CD8-positive, alpha-beta memory T cell (primary cell): ENCODE measurements around the gene RASA3. TPM values are rescaled to one million over a fixed set of nuclear protein-coding genes. Genes with fewer than 3 reads are reported as not detected.
"Not testable (repeated sequence)": the region's sequence is repeated elsewhere in the genome, so short reads cannot be mapped to it uniquely, and the experiment has no call there.

Experiments used
- CTCF ChIA-PET: fragments of 350-600 bp; sonication (Branson Sonifier 250); formaldehyde crosslinking; loops from one replicate; lab custom pipeline; 2021; ENCODE audit warnings: antibody characterized with exemption; lab: Charles Lee
- POLR2A ChIA-PET: fragments of 350-600 bp; sonication (Branson Sonifier 250); formaldehyde crosslinking; loops from one replicate; lab custom pipeline; 2021; ENCODE audit warnings: antibody characterized with exemption; lab: Charles Lee
- DNase-seq, 5 donors: peaks; one replicate each; pipeline versions ENCODE4 v3.0.0 to v3.0.0-alpha.2; 2020 to 2022; ENCODE audit warnings: mixed read lengths in 1 of 5
- H3K27ac ChIP-seq: one replicate; pipeline ENCODE4 v1.7.0; 2013; ENCODE audit warnings: low read depth, mild to moderate bottlenecking, low read length, moderate library complexity
- H3K27me3 ChIP-seq: 2 replicates; pipeline ENCODE4 v1.7.0; 2013; ENCODE audit warnings: low read length, mild to moderate bottlenecking; ENCODE audit not compliant: insufficient read depth, poor library complexity, severe bottlenecking
- H3K36me3 ChIP-seq: 2 replicates; pipeline ENCODE4 v1.7.0; 2013; ENCODE audit warnings: mild to moderate bottlenecking, low read length, moderate library complexity; ENCODE audit not compliant: insufficient read depth
- H3K4me1 ChIP-seq: 2 replicates; pipeline ENCODE4 v1.7.0; 2013; ENCODE audit warnings: mild to moderate bottlenecking, low read length, moderate library complexity; ENCODE audit not compliant: insufficient read depth
- H3K4me3 ChIP-seq: 2 replicates; pipeline ENCODE4 v1.7.0; 2013; ENCODE audit warnings: mild to moderate bottlenecking, low read length
- H3K9me3 ChIP-seq: 2 replicates; pipeline ENCODE4 v1.7.0; 2013; ENCODE audit warnings: mild to moderate bottlenecking, low read length
- H3K27ac Mint-ChIP-seq, 8 donors: one replicate each; pipeline ENCODE4 v1.8.0; 2020 to 2021; ENCODE audit warnings: mixed read lengths in 8 of 8, mild to moderate bottlenecking in 6 of 8, inconsistent platforms in 3 of 8, moderate library complexity in 3 of 8
- H3K27me3 Mint-ChIP-seq, 2 donors: one replicate each; pipeline ENCODE4 v1.8.0; 2020 to 2021; ENCODE audit warnings: mixed read lengths in 2 of 2, mild to moderate bottlenecking in 1 of 2, moderate library complexity in 1 of 2
- H3K36me3 Mint-ChIP-seq, 3 donors: one replicate each; pipeline ENCODE4 v1.8.0; 2020 to 2021; ENCODE audit warnings: mixed read lengths in 3 of 3, inconsistent platforms in 1 of 3, mild to moderate bottlenecking in 1 of 3
- H3K4me1 Mint-ChIP-seq, 3 donors: one replicate each; pipeline ENCODE4 v1.8.0; 2020 to 2021; ENCODE audit warnings: mixed read lengths in 3 of 3, inconsistent platforms in 1 of 3, mild to moderate bottlenecking in 1 of 3
- H3K4me3 Mint-ChIP-seq, 7 donors: one replicate each; pipeline ENCODE4 v1.8.0; 2020 to 2021; ENCODE audit warnings: mixed read lengths in 7 of 7, mild to moderate bottlenecking in 6 of 7, moderate library complexity in 4 of 7, inconsistent platforms in 2 of 7
- H3K9me3 Mint-ChIP-seq, 5 donors: one replicate each; pipeline ENCODE4 v1.8.0; 2020 to 2022; ENCODE audit warnings: mixed read lengths in 5 of 5, mild to moderate bottlenecking in 3 of 5, moderate library complexity in 2 of 5, inconsistent platforms in 1 of 5
- polyA plus RNA-seq: library from polyadenylated mRNA; unstranded; fragments of 300-500 nt; fragmentation: Illumina TruSeq; gene quantifications from one replicate; pipeline ENCODE4 v1.2.3, GENCODE V29; 2021
- total RNA-seq, 2 experiments: library from RNA; stranded (reverse); gene quantifications; one replicate each; pipeline ENCODE4 v1.2.3, GENCODE V29; 2021

RASA3 gene
- total and polyA plus RNA-seq, 3 experiments from 2014 or later, result 26.4 to 123 (median 27.1) TPM

GRCh38 chr13:114118511-114119123 lies 13.8 kb downstream of the RASA3 start:
- Mint-ChIP-seq H3K36me3 (peaks cover 4 to 59% (median 13%) of the 10 kb centered on the region in 3 donors), H3K27me3 (peaks cover 0 to 6% of the 10 kb centered on the region in 2 donors), H3K9me3 (no peaks in the 10 kb centered on the region), H3K4me1 (peaks cover 61 to 84% (median 72%) of the 10 kb centered on the region in 3 donors), H3K4me3 (peak overlapping the region; percentile 17 to 87 (median 63)), H3K27ac (peak overlapping the region; percentile 61 to 94 (median 82))
- peaks cover 36% of the 10 kb centered on the region for H3K36me3 ChIP-seq
- CTCF ChIA-PET, result interaction anchor here (0.9 kb wide), 2 partner anchors 8 to 302 kb away, joined by 3 read pairs; no protein-coding TSS in a partner anchor
- DNase-seq, result no peak
- peaks cover 78% of the 10 kb centered on the region for H3K4me1 ChIP-seq
- POLR2A ChIA-PET, result no interaction called here
- no peaks in the 10 kb centered on the region for H3K9me3 ChIP-seq
- H3K27ac ChIP-seq, result no peak overlapping the region
- H3K27me3 ChIP-seq, result no peaks in the 10 kb centered on the region
- no peak overlapping the region for H3K4me3 ChIP-seq

- peaks cover 37% of the 10 kb centered on the region for H3K36me3 ChIP-seq
- H3K27ac ChIP-seq, result no peak overlapping the region
- Mint-ChIP-seq H3K4me3 (peak overlapping the region; percentile 7 to 87 (median 38)), H3K27ac (peak overlapping the region; percentile 19 to 94 (median 82)), H3K36me3 (peaks cover 4 to 58% (median 16%) of the 10 kb centered on the region in 3 donors), H3K4me1 (peaks cover 60 to 82% (median 71%) of the 10 kb centered on the region in 3 donors), H3K9me3 (no peaks in the 10 kb centered on the region), H3K27me3 (peaks cover 0 to 9% of the 10 kb centered on the region in 2 donors)
- POLR2A ChIA-PET, result no interaction called here
- no peaks in the 10 kb centered on the region for H3K27me3 ChIP-seq
- no peak overlapping the region for H3K4me3 ChIP-seq
- H3K4me1 ChIP-seq, result peaks cover 76% of the 10 kb centered on the region
- CTCF ChIA-PET, result interaction anchor here (0.9 kb wide), 1 partner anchor 8 kb away, joined by 3 read pairs; no protein-coding TSS in a partner anchor
- DNase-seq, result no peak
- no peaks in the 10 kb centered on the region for H3K9me3 ChIP-seq
Measured at GRCh38 chr13:114118086-114118485, 14.3 kb downstream of the RASA3 start.

- peak overlapping the region in 3 of 7 donors; percentile 17 to 66 (median 40) for H3K4me3 Mint-ChIP-seq
- POLR2A ChIA-PET, H3K9me3 Mint-ChIP-seq, H3K4me3 ChIP-seq, CTCF ChIA-PET, H3K27me3 ChIP-seq, H3K27ac ChIP-seq, H3K9me3 ChIP-seq, H3K27me3 Mint-ChIP-seq: not testable (repeated sequence)
- DNase-seq, result peak in 1 of 5 donors; percentile 41
- peak overlapping the region in 5 of 8 donors; percentile 67 to 90 (median 84) for H3K27ac Mint-ChIP-seq
- peaks cover 60 to 80% (median 69%) of the 10 kb centered on the region in 3 donors for H3K4me1 Mint-ChIP-seq
- Histone ChIP-seq H3K36me3 (peaks cover 43% of the 10 kb centered on the region), H3K4me1 (peaks cover 76% of the 10 kb centered on the region)
- H3K36me3 Mint-ChIP-seq, result peaks cover 4 to 62% (median 17%) of the 10 kb centered on the region in 3 donors
Measured at GRCh38 chr13:114117341-114117874, 15.0 kb downstream of the RASA3 start.

GRCh38 chr13:114116734-114117133 lies 15.7 kb downstream of the RASA3 start:
- H3K36me3 ChIP-seq, result peaks cover 43% of the 10 kb centered on the region
- H3K36me3 Mint-ChIP-seq, result peaks cover 4 to 65% (median 17%) of the 10 kb centered on the region in 3 donors

GRCh38 chr13:114115796-114116195 lies 16.6 kb downstream of the RASA3 start:
- Histone ChIP-seq H3K4me1 (peaks cover 73% of the 10 kb centered on the region), H3K4me3 (no peak overlapping the region), H3K27ac (peak overlapping the region; percentile 24), H3K9me3 (no peaks in the 10 kb centered on the region), H3K27me3 (no peaks in the 10 kb centered on the region), H3K36me3 (peaks cover 43% of the 10 kb centered on the region)
- Mint-ChIP-seq H3K27ac (peak overlapping the region in 7 of 8 donors; percentile 52 to 95 (median 68)), H3K4me3 (peak overlapping the region in 4 of 7 donors; percentile 5 to 59 (median 32)), H3K27me3 (peaks cover 0 to 8% of the 10 kb centered on the region in 2 donors), H3K4me1 (peaks cover 58 to 75% (median 67%) of the 10 kb centered on the region in 3 donors), H3K36me3 (peaks cover 4 to 60% (median 16%) of the 10 kb centered on the region in 3 donors), H3K9me3 (no peaks in the 10 kb centered on the region)
- peak in 1 of 5 donors; percentile 42 for DNase-seq
- ChIA-PET CTCF (no interaction called here), POLR2A (no interaction called here)

More at GRCh38 chr13:114116734-114117133, 15.7 kb downstream of the RASA3 start:
- H3K27ac ChIP-seq, result no peak overlapping the region
- H3K27ac Mint-ChIP-seq, result peak overlapping the region in 3 of 8 donors; percentile 23 to 95 (median 78)
- H3K4me3 Mint-ChIP-seq, result no peak overlapping the region
- H3K9me3 ChIP-seq, result no peaks in the 10 kb centered on the region
- no peaks in the 10 kb centered on the region for H3K27me3 ChIP-seq
- no peak overlapping the region for H3K4me3 ChIP-seq
- peaks cover 0 to 9% of the 10 kb centered on the region in 2 donors for H3K27me3 Mint-ChIP-seq
- peaks cover 76% of the 10 kb centered on the region for H3K4me1 ChIP-seq
- DNase-seq, result peak in 1 of 5 donors; percentile 7
- POLR2A ChIA-PET, result no interaction called here
- CTCF ChIA-PET, result no interaction called here
- H3K9me3 Mint-ChIP-seq, result no peaks in the 10 kb centered on the region
- H3K4me1 Mint-ChIP-seq, result peaks cover 63 to 80% (median 73%) of the 10 kb centered on the region in 3 donors

- no peak overlapping the region for H3K27ac ChIP-seq
- peaks cover 0 to 6% of the 10 kb centered on the region in 2 donors for H3K27me3 Mint-ChIP-seq
- peak overlapping the region in 7 of 8 donors; percentile 52 to 95 (median 72) for H3K27ac Mint-ChIP-seq
Measured at GRCh38 chr13:114115191-114115671, 17.2 kb downstream of the RASA3 start.

GRCh38 chr13:114114666-114115065 lies 17.8 kb downstream of the RASA3 start:
- peaks cover 40% of the 10 kb centered on the region for H3K36me3 ChIP-seq
- POLR2A ChIA-PET, H3K27me3 ChIP-seq, H3K9me3 Mint-ChIP-seq, H3K27me3 Mint-ChIP-seq, H3K27ac ChIP-seq, H3K4me3 ChIP-seq, H3K9me3 ChIP-seq: not testable (repeated sequence)
- Mint-ChIP-seq H3K36me3 (peaks cover 0 to 66% (median 13%) of the 10 kb centered on the region in 3 donors), H3K4me3 (peak overlapping the region in 4 of 7 donors; percentile 18 to 59 (median 44)), H3K4me1 (peaks cover 64 to 82% (median 74%) of the 10 kb centered on the region in 3 donors), H3K27ac (peak overlapping the region; percentile 62 to 95 (median 86))
- DNase-seq, result peak in 1 of 5 donors; percentile 34
- CTCF ChIA-PET, result interaction anchor here (0.8 to 6.4 kb wide), 4 partner anchors 13 to 113 kb away, joined by 3 to 60 read pairs (median 3); no protein-coding TSS in a partner anchor
- H3K4me1 ChIP-seq, result peaks cover 79% of the 10 kb centered on the region

More at GRCh38 chr13:114115191-114115671, 17.2 kb downstream of the RASA3 start:
- Histone ChIP-seq H3K4me1 (peaks cover 73% of the 10 kb centered on the region), H3K27me3 (no peaks in the 10 kb centered on the region), H3K9me3 (no peaks in the 10 kb centered on the region), H3K4me3 (no peak overlapping the region), H3K36me3 (peaks cover 40% of the 10 kb centered on the region)
- peak overlapping the region in 4 of 7 donors; percentile 5 to 59 (median 28) for H3K4me3 Mint-ChIP-seq
- H3K9me3 Mint-ChIP-seq, result no peaks in the 10 kb centered on the region
- POLR2A ChIA-PET, result no interaction called here
- H3K4me1 Mint-ChIP-seq, result peaks cover 60 to 76% (median 68%) of the 10 kb centered on the region in 3 donors
- CTCF ChIA-PET, result interaction anchor here (1.0 to 6.4 kb wide), 3 partner anchors 12 to 112 kb away, joined by 3 to 60 read pairs (median 3); no protein-coding TSS in a partner anchor
- peak in 1 of 5 donors; percentile 46 for DNase-seq
- H3K36me3 Mint-ChIP-seq, result peaks cover 0 to 62% (median 13%) of the 10 kb centered on the region in 3 donors
